ENCODE results near the gene SLC39A11.
A peak's percentile ranks its signal among the peaks of the same experiment; 100 is the strongest.

SLC39A11 gene

DNA sequence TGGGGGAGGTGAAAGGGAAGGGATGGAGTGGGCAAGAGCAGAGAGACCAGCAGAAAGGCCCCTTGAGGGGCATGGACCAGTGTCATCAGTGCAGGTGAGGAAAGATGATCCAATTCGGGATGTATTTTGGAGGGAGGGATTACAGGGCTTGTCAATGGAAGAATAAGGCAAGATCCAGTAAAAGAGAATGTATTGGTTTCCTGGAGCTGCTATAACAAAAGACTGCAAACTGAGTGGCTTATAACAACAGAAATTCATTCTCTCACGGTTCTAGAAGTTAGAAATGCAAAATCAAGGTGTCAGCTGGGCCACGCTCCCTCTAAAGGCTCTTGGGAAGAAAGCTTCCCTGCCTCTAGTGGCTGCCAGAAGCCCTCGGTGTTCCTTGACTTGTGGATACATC, 41.7 kb downstream of the SLC39A11 start:
- H3K4me1 Mint-ChIP-seq, result no peaks in the 10 kb centered on the region
- H3K4me3 Mint-ChIP-seq, result no peak overlapping the region
- H3K27me3 Mint-ChIP-seq (ENCODE audit: low read depth, poor library complexity), result peaks cover 4% of the 10 kb centered on the region
- TF ChIP-seq, protein P1, sequence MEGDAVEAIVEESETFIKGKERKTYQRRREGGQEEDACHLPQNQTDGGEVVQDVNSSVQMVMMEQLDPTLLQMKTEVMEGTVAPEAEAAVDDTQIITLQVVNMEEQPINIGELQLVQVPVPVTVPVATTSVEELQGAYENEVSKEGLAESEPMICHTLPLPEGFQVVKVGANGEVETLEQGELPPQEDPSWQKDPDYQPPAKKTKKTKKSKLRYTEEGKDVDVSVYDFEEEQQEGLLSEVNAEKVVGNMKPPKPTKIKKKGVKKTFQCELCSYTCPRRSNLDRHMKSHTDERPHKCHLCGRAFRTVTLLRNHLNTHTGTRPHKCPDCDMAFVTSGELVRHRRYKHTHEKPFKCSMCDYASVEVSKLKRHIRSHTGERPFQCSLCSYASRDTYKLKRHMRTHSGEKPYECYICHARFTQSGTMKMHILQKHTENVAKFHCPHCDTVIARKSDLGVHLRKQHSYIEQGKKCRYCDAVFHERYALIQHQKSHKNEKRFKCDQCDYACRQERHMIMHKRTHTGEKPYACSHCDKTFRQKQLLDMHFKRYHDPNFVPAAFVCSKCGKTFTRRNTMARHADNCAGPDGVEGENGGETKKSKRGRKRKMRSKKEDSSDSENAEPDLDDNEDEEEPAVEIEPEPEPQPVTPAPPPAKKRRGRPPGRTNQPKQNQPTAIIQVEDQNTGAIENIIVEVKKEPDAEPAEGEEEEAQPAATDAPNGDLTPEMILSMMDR (IDR thresholded peaks at IDR 0.05), result no peak
- no peak for DNase-seq
- H3K9me3 Mint-ChIP-seq, result peaks cover 14% of the 10 kb centered on the region
- peaks cover 9% of the 10 kb centered on the region for H3K36me3 Mint-ChIP-seq (ENCODE audit: low read depth)
- no peak overlapping the region for H3K27ac Mint-ChIP-seq

DNA sequence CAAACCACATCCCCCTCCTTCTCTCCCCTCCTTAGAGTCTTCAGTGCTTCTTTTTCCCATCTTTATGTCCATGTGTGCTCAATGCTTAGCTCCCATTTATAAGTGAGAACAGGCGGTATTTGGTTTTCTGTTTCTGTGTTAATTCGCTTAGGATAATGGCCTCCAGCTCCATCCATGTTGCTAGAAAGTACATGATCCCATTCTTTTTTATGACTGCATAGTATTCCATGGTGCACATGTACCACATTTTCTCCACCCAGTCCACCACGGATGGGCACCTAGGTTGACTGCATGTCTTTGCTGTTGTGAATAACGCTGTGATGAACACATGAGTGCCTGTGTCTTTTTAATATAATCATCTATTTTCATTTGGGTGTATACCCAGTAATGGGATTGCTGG, 44.3 kb downstream of the SLC39A11 start:
- DNase-seq, result no peak
- Mint-ChIP-seq H3K36me3 (ENCODE audit: low read depth) (peaks cover 9% of the 10 kb centered on the region), H3K4me3 (no peak overlapping the region), H3K27me3 (ENCODE audit: low read depth, poor library complexity) (peaks cover 4% of the 10 kb centered on the region), H3K4me1 (peaks cover 4% of the 10 kb centered on the region), H3K27ac (no peak overlapping the region), H3K9me3 (peaks cover 14% of the 10 kb centered on the region)
- TF ChIP-seq, protein P1 (IDR thresholded peaks at IDR 0.05), result no peak

GRCh38 chr17:73045724-73046123, 46.8 kb downstream of the SLC39A11 start:
- peaks cover 9% of the 10 kb centered on the region for H3K4me1 Mint-ChIP-seq
- H3K9me3 Mint-ChIP-seq, result peaks cover 24% of the 10 kb centered on the region
- TF ChIP-seq, protein P1 (IDR thresholded peaks at IDR 0.05), result no peak
- no peak overlapping the region for H3K27ac Mint-ChIP-seq
- H3K36me3 Mint-ChIP-seq (ENCODE audit: low read depth), result peaks cover 18% of the 10 kb centered on the region
- H3K4me3 Mint-ChIP-seq, result no peak overlapping the region
- peaks cover 2% of the 10 kb centered on the region for H3K27me3 Mint-ChIP-seq (ENCODE audit: low read depth, poor library complexity)
- no peak for DNase-seq

GRCh38 chr17:73043686-73044581, 48.6 kb downstream of the SLC39A11 start:
- H3K27ac Mint-ChIP-seq, result no peak overlapping the region
- TF ChIP-seq, protein P1 (IDR thresholded peaks at IDR 0.05), result no peak
- H3K27me3 Mint-ChIP-seq (ENCODE audit: low read depth, poor library complexity), result no peaks in the 10 kb centered on the region
- no peak for DNase-seq
- H3K9me3 Mint-ChIP-seq, result peaks cover 34% of the 10 kb centered on the region
- H3K36me3 Mint-ChIP-seq (ENCODE audit: low read depth), result peaks cover 22% of the 10 kb centered on the region
- peaks cover 9% of the 10 kb centered on the region for H3K4me1 Mint-ChIP-seq
- no peak overlapping the region for H3K4me3 Mint-ChIP-seq

GRCh38 chr17:73042809-73043685, 49.4 kb downstream of the SLC39A11 start:
- Mint-ChIP-seq H3K27ac (peak overlapping the region; percentile 2), H3K27me3 (ENCODE audit: low read depth, poor library complexity) (no peaks in the 10 kb centered on the region), H3K4me3 (no peak overlapping the region), H3K4me1 (peaks cover 9% of the 10 kb centered on the region), H3K36me3 (ENCODE audit: low read depth) (peaks cover 22% of the 10 kb centered on the region), H3K9me3 (peaks cover 36% of the 10 kb centered on the region)
- TF ChIP-seq, protein P1 (IDR thresholded peaks at IDR 0.05), result no peak
- DNase-seq, result no peak
